ENCODE measurements around the gene DPH6.
A peak's percentile ranks its signal among the peaks of the same experiment; 100 is the strongest.

DPH6 gene

DNA sequence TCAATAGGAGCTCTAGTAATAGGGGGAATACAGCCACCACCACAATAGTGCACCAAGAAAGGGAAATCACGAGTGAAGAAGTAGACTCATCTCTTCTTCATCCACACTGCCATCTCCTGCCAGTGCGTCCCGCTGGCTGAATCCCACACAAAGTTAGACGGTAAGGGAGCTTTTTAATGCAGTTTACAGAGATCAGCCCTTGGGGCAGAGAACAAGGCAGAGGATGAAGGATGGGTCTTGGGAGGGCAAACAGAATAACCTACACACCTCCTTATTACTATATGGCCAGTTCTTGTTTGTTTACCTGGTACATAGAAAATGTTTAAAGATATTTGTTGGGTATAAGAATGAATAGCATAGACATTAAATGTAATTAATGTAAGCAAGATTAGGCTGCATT is 11.0 kb upstream of the DPH6 start:
- TF ChIP-seq CTCF (conservative IDR thresholded peaks at IDR 0.05) (no peak), ZFX (IDR thresholded peaks at IDR 0.05) (no peak)
- H3K27ac ChIP-seq = no peak overlapping the region

DNA sequence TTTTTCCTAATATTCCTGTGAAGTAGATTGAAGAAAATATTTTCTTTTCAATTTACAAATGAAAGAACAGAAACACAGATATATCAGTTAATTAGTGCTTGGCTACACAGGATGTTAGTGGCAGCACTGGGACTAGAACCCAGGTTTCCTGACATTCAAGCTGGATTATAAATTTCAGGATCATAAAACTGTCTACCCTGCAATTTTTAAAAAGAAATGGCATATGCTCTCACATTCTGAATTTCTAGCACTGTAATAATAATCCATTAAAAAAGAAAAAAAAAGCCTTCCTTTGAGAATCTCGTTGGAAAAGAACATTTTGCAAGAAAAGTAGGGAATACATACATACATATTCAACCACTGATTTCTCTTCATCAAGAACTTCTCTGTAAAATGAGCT is 9.3 kb upstream of the DPH6 start:
- H3K27ac ChIP-seq = no peak overlapping the region
- TF ChIP-seq ZFX (IDR thresholded peaks at IDR 0.05) (no peak), CTCF (conservative IDR thresholded peaks at IDR 0.05) (no peak)

DNA sequence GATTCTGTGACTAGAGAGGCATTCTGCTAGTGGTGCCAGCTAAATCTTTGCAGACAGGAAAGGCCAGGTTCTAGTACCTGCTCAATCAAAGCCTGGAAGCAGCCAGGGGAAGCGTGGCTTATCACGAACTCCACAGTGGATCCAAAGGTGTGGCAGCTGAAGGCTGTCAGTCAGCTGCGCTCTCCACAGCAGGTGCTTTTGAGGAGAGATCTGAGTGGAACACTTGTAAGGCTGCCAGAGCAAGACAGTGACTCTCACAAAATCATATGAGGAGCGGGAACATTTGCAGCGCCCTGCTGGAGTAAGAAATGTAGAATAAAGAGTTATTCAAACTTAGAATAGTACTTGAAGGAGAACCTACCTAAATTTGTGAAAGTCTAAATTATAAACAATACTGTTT is 5.0 kb upstream of the DPH6 start:
- H3K27ac ChIP-seq = no peak overlapping the region
- no peak for TF ChIP-seq CTCF (conservative IDR thresholded peaks at IDR 0.05)
- no peak for TF ChIP-seq ZFX (IDR thresholded peaks at IDR 0.05)

- no peak overlapping the region for H3K27ac ChIP-seq
Measured at GRCh38 chr15:35549567-35549966, 3.6 kb upstream of the DPH6 start.

GRCh38 chr15:35548435-35548834 is 2.5 kb upstream of the DPH6 start:
- no peak overlapping the region for H3K27ac ChIP-seq
- no peak for TF ChIP-seq CTCF (conservative IDR thresholded peaks at IDR 0.05)
- TF ChIP-seq ZFX (IDR thresholded peaks at IDR 0.05) = no peak

More at GRCh38 chr15:35549567-35549966, 3.6 kb upstream of the DPH6 start:
- TF ChIP-seq CTCF (conservative IDR thresholded peaks at IDR 0.05) = no peak
- TF ChIP-seq ZFX (IDR thresholded peaks at IDR 0.05) = no peak

- TF ChIP-seq CTCF (conservative IDR thresholded peaks at IDR 0.05) = no peak
- no peak for TF ChIP-seq ZFX (IDR thresholded peaks at IDR 0.05)
- H3K27ac ChIP-seq = no peak overlapping the region
Measured at GRCh38 chr15:35547775-35548364, 1.9 kb upstream of the DPH6 start.

GRCh38 chr15:35546511-35547381 is 781 bp upstream of the DPH6 start:
- peak overlapping the region; percentile 100 for H3K27ac ChIP-seq
- TF ChIP-seq ZFX (IDR thresholded peaks at IDR 0.05) (no peak), CTCF (conservative IDR thresholded peaks at IDR 0.05) (no peak)
